GM18526 (cell line): Measurements from ENCODE around the gene CES2.

Source experiments
- POLR2A ChIP-seq: IDR thresholded peaks from 3 replicates; pipeline ENCODE4 v1.6.1; 2011; ENCODE audit not compliant: insufficient read length; ENCODE audit errors: extremely low read depth

CES2 gene

GRCh38 chr16:66973716-66974115, 38.4 kb downstream of the CES2 start:
- TF ChIP-seq POLR2A: no peak

- no peak for TF ChIP-seq POLR2A
These were observed 40.1 kb downstream of the CES2 start for GRCh38 chr16:66975302-66975893.

- no peak for TF ChIP-seq POLR2A
These were observed 41.4 kb downstream of the CES2 start for GRCh38 chr16:66976746-66977145.

- TF ChIP-seq POLR2A: no peak
These were observed 42.2 kb downstream of the CES2 start for GRCh38 chr16:66977341-66978113.

- no peak for TF ChIP-seq POLR2A
These were observed 43.8 kb downstream of the CES2 start for GRCh38 chr16:66979011-66979717.

- TF ChIP-seq POLR2A: no peak
These were observed 47.7 kb downstream of the CES2 start for GRCh38 chr16:66983033-66983432.

- TF ChIP-seq POLR2A: no peak
These were observed 49.6 kb downstream of the CES2 start for GRCh38 chr16:66984892-66985311.

GRCh38 chr16:66986559-66986958, 51.2 kb downstream of the CES2 start:
- TF ChIP-seq POLR2A: no peak

GRCh38 chr16:66988197-66988788, 53.0 kb downstream of the CES2 start, which contains the start of gene CES4A:
Gene CES4A (plus strand): TSS chr16:66988589. CDS start chr16:66988773, 184 bp downstream.
- TF ChIP-seq POLR2A: no peak

GRCh38 chr16:66991545-66992077, 56.3 kb downstream of the CES2 start:
- TF ChIP-seq POLR2A: no peak
